ENCODE measurements around the gene NEK6.

DNA sequence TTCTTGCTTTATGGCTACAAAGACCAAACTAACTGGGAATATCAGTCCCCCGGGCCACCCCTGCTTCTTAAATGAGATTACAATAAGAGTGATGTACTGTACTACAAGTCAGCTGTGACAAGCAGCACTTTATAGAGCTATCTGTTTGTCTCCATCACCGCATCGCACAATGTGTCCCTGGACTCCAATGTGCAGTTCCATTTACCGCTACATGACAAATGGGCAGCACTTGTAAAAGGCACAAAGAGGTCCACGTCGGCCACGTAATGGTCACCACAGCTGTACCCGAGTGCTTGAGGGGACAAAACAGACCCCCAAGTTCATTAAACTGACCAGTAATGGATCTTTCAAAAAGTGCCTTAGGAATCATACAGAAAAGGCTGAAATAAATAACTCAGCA is 103.4 kb downstream of the NEK6 start:
- no peak for TF ChIP-seq CTCF (IDR thresholded peaks at IDR 0.05; ENCODE audit: poor library complexity)
- no peak for TF ChIP-seq EZH2phosphoT487 (IDR thresholded peaks at IDR 0.05; ENCODE audit: low read depth, severe bottlenecking, unreplicated experiment)
- TF ChIP-seq EZH2 (IDR thresholded peaks at IDR 0.05; ENCODE audit: borderline replicate concordance) = no peak

All from hepatocyte (in vitro differentiated cells).